Stimulated activated CD4-positive, alpha-beta T cell treated with anti-CD3 and anti-CD28 coated beads, Interleukin-2, amount 100 ng/mL, for 4 hours (primary cell): ENCODE measurements around the gene SDK1.
"Not testable (repeated sequence)": the region's sequence is repeated elsewhere in the genome, so short reads cannot be mapped to it uniquely, and the experiment has no call there.

Experiments used
- DNase-seq: peaks from one replicate; pipeline ENCODE4 v3.0.0-alpha.2; 2020; ENCODE audit warnings: low read depth

Gene SDK1

GRCh38 chr7:3916146-3916545, 615.1 kb downstream of the SDK1 start:
- no peak for DNase-seq

GRCh38 chr7:3917436-3917835, 616.4 kb downstream of the SDK1 start:
- DNase-seq, result no peak

GRCh38 chr7:3918576-3918975, 617.5 kb downstream of the SDK1 start:
- DNase-seq, result no peak

GRCh38 chr7:3922175-3922635, 621.2 kb downstream of the SDK1 start:
- no peak for DNase-seq

GRCh38 chr7:3923307-3923918, 622.4 kb downstream of the SDK1 start:
- no peak for DNase-seq

GRCh38 chr7:3924277-3924676, 623.2 kb downstream of the SDK1 start:
- no peak for DNase-seq

GRCh38 chr7:3927446-3928110, 626.5 kb downstream of the SDK1 start:
- no peak for DNase-seq

GRCh38 chr7:3928727-3929515, 627.9 kb downstream of the SDK1 start:
- DNase-seq, result no peak

GRCh38 chr7:3931843-3932242, 630.8 kb downstream of the SDK1 start:
- no peak for DNase-seq

GRCh38 chr7:3937146-3937545, 636.1 kb downstream of the SDK1 start:
- DNase-seq, result no peak

GRCh38 chr7:3937605-3938004, 636.6 kb downstream of the SDK1 start:
- DNase-seq, result no peak

- DNase-seq, result not testable (repeated sequence)
Observed at GRCh38 chr7:3941706-3942105, 640.7 kb downstream of the SDK1 start.

GRCh38 chr7:3942276-3942675, 641.2 kb downstream of the SDK1 start:
- DNase-seq, result no peak

- DNase-seq, result no peak
Observed at GRCh38 chr7:3942816-3943745, 642.0 kb downstream of the SDK1 start.

GRCh38 chr7:3943779-3944520, 642.9 kb downstream of the SDK1 start:
- no peak for DNase-seq

GRCh38 chr7:3949242-3949640, 648.2 kb downstream of the SDK1 start:
- DNase-seq, result no peak

GRCh38 chr7:3950249-3950648, 649.2 kb downstream of the SDK1 start:
- DNase-seq, result no peak

GRCh38 chr7:3951316-3952055, 650.4 kb downstream of the SDK1 start:
- no peak for DNase-seq

GRCh38 chr7:3953133-3953532, 652.1 kb downstream of the SDK1 start:
- DNase-seq, result no peak

- DNase-seq, result no peak
Observed at GRCh38 chr7:3953946-3954345, 652.9 kb downstream of the SDK1 start.

GRCh38 chr7:3955026-3955425, 654.0 kb downstream of the SDK1 start:
- no peak for DNase-seq
